C4-2B (cell line): ENCODE data around the gene TAF1D.

Experiments used
- H3K27ac ChIP-seq: fragments of 450-650 bp; 2 replicates; pipeline ENCODE4 v1.5.1; 2017
- CTCF ChIP-seq: fragments of 450-650 bp; conservative IDR thresholded peaks from 2 replicates; pipeline ENCODE4 v1.5.1; 2017; ENCODE audit warnings: mild to moderate bottlenecking
- ZFX ChIP-seq: fragments of 450-650 bp; IDR thresholded peaks from 2 replicates; pipeline ENCODE4 v1.6.1; 2017

Gene TAF1D

GRCh38 chr11:93718057-93718563, 23.2 kb downstream of the TAF1D start:
- no peak overlapping the region for H3K27ac ChIP-seq

GRCh38 chr11:93717501-93717900, 23.8 kb downstream of the TAF1D start:
- no peak for TF ChIP-seq ZFX
- TF ChIP-seq CTCF, result no peak
- H3K27ac ChIP-seq, result no peak overlapping the region

More at GRCh38 chr11:93718057-93718563, 23.2 kb downstream of the TAF1D start:
- TF ChIP-seq ZFX (no peak), CTCF (no peak)

- TF ChIP-seq CTCF, result no peak
- TF ChIP-seq ZFX, result no peak
- no peak overlapping the region for H3K27ac ChIP-seq
Measured at GRCh38 chr11:93715797-93716396, 25.4 kb downstream of the TAF1D start.

- TF ChIP-seq ZFX, result no peak
- no peak for TF ChIP-seq CTCF
- no peak overlapping the region for H3K27ac ChIP-seq
Measured at GRCh38 chr11:93712678-93713077, 28.6 kb downstream of the TAF1D start.

- no peak overlapping the region for H3K27ac ChIP-seq
- TF ChIP-seq ZFX (no peak), CTCF (no peak)
Measured at GRCh38 chr11:93710239-93710638, 31.1 kb downstream of the TAF1D start.

GRCh38 chr11:93704237-93704636, 37.1 kb downstream of the TAF1D start:
- TF ChIP-seq CTCF (no peak; the same call in 1 of the 2 replicates), ZFX (no peak)
- H3K27ac ChIP-seq, result no peak overlapping the region

GRCh38 chr11:93700830-93701229, 40.5 kb downstream of the TAF1D start:
- H3K27ac ChIP-seq, result no peak overlapping the region

More at GRCh38 chr11:93700830-93701229, 40.5 kb downstream of the TAF1D start:
- TF ChIP-seq CTCF (no peak), ZFX (no peak)
